Activated CD8-positive, alpha-beta memory T cell treated with anti-CD3 and anti-CD28 coated beads, Interleukin-2, amount 10 ng/mL, durations not matched to agents 7 days and 5 days (primary cell): ENCODE measurements around the gene GATAD2B. TPM values are rescaled to one million over a fixed set of nuclear protein-coding genes. Genes with fewer than 3 reads are reported as not detected.

Experiments
- ATAC-seq: fragments of 150-1000 bp; cut with Tn5 transposase; one replicate; pipeline ENCODE4 v1.10.0; 2021; ENCODE audit warnings: moderate library complexity
- CTCF ChIA-PET: fragments of 350-600 bp; sonication (Branson Sonifier 250); formaldehyde crosslinking; loops from one replicate; lab custom pipeline; 2021; ENCODE audit warnings: antibody characterized with exemption; lab: Charles Lee
- DNase-seq: peaks from one replicate; pipeline ENCODE4 v3.0.0-alpha.2; 2020
- H3K27ac Mint-ChIP-seq: one replicate; pipeline ENCODE4 v1.8.0; 2021; ENCODE audit warnings: mild to moderate bottlenecking, mixed read lengths
- H3K27me3 Mint-ChIP-seq: one replicate; pipeline ENCODE4 v1.8.0; 2021; ENCODE audit warnings: mixed read lengths
- H3K36me3 Mint-ChIP-seq: one replicate; pipeline ENCODE4 v1.8.0; 2021; ENCODE audit warnings: mild to moderate bottlenecking, mixed read lengths
- H3K4me1 Mint-ChIP-seq: one replicate; pipeline ENCODE4 v1.8.0; 2021; ENCODE audit warnings: mixed read lengths
- H3K4me3 Mint-ChIP-seq: one replicate; pipeline ENCODE4 v1.8.0; 2021; ENCODE audit warnings: mild to moderate bottlenecking, moderate library complexity, mixed read lengths
- H3K9me3 Mint-ChIP-seq: one replicate; pipeline ENCODE4 v1.8.0; 2022; ENCODE audit warnings: low read depth, mixed read lengths
- total RNA-seq, 2 experiments: library from RNA; stranded (reverse); gene quantifications; one replicate each; pipeline ENCODE4 v1.2.3, GENCODE V29; 2021

GATAD2B gene
- total RNA-seq, 2 experiments from 2014 or later, result 72.5 to 77.9 TPM

DNA sequence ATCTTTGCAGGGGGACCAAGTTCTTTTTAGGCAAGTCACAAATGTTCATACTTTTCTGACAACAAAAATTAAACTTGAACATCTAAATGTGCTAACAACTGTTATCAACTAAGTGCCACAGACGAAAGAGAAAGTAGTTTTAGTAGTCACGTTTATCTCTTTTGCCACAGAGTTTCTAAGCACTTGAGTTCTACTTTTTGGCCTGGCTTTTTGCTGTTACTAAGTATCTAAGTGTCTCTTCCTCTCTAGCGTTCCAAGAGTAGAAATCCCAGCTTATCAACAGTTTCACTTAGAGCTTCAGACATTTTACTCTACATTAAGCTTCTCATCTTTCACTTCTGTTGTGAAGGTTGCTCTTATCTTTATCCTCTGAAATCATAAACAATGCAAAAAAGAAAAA, 34.2 kb downstream of the GATAD2B start:
- Mint-ChIP-seq H3K27me3 (no peaks in the 10 kb centered on the region), H3K4me3 (peak overlapping the region; percentile 31), H3K36me3 (peaks cover 21% of the 10 kb centered on the region), H3K9me3 (no peaks in the 10 kb centered on the region), H3K4me1 (peaks cover 29% of the 10 kb centered on the region), H3K27ac (peak overlapping the region; percentile 73)
- DNase-seq, result no peak
- ATAC-seq, result peak; percentile 55
- CTCF ChIA-PET, result interaction anchor here (0.7 kb wide), 1 partner anchor 321 kb away, joined by 3 read pairs; no protein-coding TSS in a partner anchor

DNA sequence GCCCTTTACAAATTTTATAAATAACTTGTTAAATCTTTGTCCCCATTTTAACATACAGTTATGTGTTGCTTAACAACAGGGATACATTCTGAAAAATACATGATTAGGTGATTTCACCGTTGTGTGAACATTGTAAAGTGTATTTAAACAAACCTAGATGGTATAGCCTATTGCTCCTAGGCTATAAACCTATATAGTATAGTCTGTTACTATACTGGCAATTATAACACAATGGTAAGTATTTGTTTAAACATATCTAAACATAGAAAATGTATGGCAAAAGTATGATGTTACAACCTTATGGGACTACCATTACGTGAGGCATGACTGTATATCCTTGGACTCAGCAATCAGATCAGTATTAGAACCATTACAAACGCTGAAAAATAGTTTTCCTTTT, 36.6 kb downstream of the GATAD2B start:
- CTCF ChIA-PET, result interaction anchor here (0.7 kb wide), 1 partner anchor 33 kb away, joined by 5 read pairs; no protein-coding TSS in a partner anchor
- H3K27ac Mint-ChIP-seq, result no peak overlapping the region
- H3K36me3 Mint-ChIP-seq, result peaks cover 17% of the 10 kb centered on the region
- no peak overlapping the region for H3K4me3 Mint-ChIP-seq
- no peak for DNase-seq
- H3K27me3 Mint-ChIP-seq, result no peaks in the 10 kb centered on the region
- no peaks in the 10 kb centered on the region for H3K9me3 Mint-ChIP-seq
- no peak for ATAC-seq
- H3K4me1 Mint-ChIP-seq, result peaks cover 29% of the 10 kb centered on the region

DNA sequence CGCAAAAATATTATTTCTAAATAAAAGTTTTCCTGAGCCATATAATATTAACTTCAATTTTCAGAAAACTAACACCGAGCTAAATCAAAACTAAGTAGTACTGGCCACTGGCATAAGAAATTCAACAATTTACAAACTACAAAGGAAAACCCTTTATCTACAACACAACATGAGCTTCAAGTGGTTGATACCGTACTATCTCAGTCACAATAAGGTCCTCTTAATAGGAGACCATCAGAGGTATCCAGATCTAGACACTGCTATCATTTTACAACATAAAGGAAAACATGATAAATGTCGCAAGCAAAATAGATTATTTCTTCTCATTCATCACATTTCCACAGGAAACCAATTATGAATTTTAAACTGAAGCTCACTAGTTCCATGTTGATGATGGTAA, 39.5 kb downstream of the GATAD2B start:
- Mint-ChIP-seq H3K9me3 (no peaks in the 10 kb centered on the region), H3K4me3 (no peak overlapping the region), H3K4me1 (peaks cover 17% of the 10 kb centered on the region), H3K27me3 (no peaks in the 10 kb centered on the region), H3K36me3 (peaks cover 9% of the 10 kb centered on the region), H3K27ac (no peak overlapping the region)
- CTCF ChIA-PET, result interaction anchor here (0.9 to 1.6 kb wide), 5 partner anchors 10 to 86 kb away, joined by 3 to 6 read pairs (median 3); no protein-coding TSS in a partner anchor
- no peak for ATAC-seq
- DNase-seq, result no peak

DNA sequence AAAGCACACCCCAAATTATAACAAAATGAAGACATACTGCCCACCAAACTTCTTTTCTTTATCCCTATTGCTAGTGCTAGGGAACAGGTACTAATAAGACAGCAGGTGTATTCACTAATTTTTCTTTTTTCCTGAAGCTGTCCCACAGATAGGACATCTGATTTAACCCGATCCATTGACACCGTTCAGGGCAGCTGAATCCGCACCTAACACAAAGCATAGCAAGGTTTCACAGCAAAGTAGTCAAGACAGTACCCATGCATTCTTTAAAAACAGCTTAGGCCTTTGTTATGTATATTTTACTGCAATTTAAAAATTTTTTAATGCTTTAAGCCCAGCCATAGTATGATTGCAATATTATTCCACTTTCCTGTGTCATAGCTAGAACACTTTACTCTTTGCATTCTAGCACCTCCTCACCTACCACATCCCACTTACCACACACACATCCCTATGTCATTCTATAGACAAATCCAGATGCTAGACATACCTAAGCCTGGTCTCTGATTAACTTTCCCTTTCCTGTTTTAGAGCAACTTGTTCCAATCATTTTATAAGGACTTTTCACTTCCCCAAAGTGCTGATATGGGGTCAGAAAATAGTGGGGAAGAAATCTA, 40.4 kb downstream of the GATAD2B start:
- no peak overlapping the region for H3K4me3 Mint-ChIP-seq
- no peaks in the 10 kb centered on the region for H3K9me3 Mint-ChIP-seq
- ATAC-seq, result no peak
- H3K4me1 Mint-ChIP-seq, result peaks cover 11% of the 10 kb centered on the region
- no peaks in the 10 kb centered on the region for H3K27me3 Mint-ChIP-seq
- no peak overlapping the region for H3K27ac Mint-ChIP-seq
- peaks cover 7% of the 10 kb centered on the region for H3K36me3 Mint-ChIP-seq
- CTCF ChIA-PET, result interaction anchor here (1.1 to 1.6 kb wide), 4 partner anchors 11 to 85 kb away, joined by 3 to 6 read pairs (median 3); partner anchors contain the start of gene GATAD2B
- DNase-seq, result no peak

DNA sequence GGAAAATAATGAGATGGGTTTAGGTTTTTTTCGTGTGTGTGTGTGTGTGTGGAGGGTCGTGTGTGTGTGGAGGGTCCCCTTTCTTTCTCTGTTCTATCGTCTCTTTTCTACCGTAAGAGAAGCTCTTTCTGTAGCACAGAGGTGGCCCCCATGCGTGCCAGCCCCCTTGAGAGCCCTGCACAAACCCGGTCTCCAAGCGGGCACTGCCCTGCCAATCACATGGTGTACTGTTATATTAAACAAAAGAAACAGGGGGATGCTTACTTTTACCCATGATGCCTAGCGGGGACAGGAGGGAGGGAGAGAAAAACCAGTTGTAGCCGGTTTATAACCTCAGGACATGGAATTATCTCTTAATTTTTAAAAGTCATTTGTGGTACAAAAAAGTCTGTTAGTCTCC, 41.0 kb downstream of the GATAD2B start:
- no peaks in the 10 kb centered on the region for H3K27me3 Mint-ChIP-seq
- H3K9me3 Mint-ChIP-seq, result no peaks in the 10 kb centered on the region
- CTCF ChIA-PET, result interaction anchor here (1.0 to 1.7 kb wide), 3 partner anchors 8 to 61 kb away, joined by 3 to 5 read pairs (median 3); partner anchors contain the start of gene GATAD2B
- no peak overlapping the region for H3K4me3 Mint-ChIP-seq
- H3K4me1 Mint-ChIP-seq, result peaks cover 5% of the 10 kb centered on the region
- ATAC-seq (no peak), DNase-seq (no peak)
- H3K36me3 Mint-ChIP-seq, result peaks cover 5% of the 10 kb centered on the region
- no peak overlapping the region for H3K27ac Mint-ChIP-seq

DNA sequence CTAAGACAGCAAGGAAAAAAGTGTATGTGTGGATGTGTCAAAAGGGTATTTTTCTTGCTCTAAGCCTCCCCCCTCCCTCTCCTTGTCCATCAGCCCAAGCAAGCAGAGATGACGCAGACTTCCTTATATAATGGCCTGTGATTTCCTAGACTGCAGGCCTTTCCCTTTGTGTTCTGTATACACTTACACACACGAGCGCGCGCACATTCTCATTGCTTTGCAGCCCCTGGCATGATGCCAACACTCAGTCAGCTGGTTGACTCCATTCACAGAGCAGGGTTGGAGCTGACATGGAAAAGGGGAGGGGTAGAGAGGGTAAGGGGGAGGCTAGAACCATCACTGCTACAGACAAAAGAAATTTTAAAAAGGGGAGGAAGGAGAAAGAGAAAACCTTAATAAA, 41.8 kb downstream of the GATAD2B start:
- Mint-ChIP-seq H3K36me3 (peaks cover 5% of the 10 kb centered on the region), H3K4me1 (peaks cover 7% of the 10 kb centered on the region), H3K4me3 (no peak overlapping the region), H3K27ac (no peak overlapping the region), H3K27me3 (no peaks in the 10 kb centered on the region), H3K9me3 (no peaks in the 10 kb centered on the region)
- ATAC-seq, result no peak
- CTCF ChIA-PET, result interaction anchor here (0.7 to 1.7 kb wide), 4 partner anchors 9 to 83 kb away, joined by 3 to 5 read pairs (median 3); no protein-coding TSS in a partner anchor
- DNase-seq, result no peak

DNA sequence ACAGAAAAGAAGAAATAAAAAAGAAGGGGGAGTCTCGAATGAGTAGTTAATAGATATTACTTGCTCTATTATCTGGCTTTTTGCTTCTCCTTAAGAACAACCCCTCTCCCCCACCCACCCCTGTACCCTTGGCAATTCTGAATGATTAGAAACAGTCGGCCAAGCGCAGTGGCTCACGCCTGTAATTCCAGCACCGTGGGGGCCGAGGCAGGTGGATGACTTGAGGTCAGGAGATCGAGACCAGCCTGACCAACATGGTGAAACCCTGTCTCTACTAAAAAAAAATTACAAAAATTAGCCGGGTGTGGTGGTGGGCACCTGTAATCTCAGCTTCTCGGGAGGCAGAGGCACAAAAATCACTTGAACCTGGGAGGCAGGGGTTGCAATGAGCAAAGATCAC, 42.7 kb downstream of the GATAD2B start:
- Mint-ChIP-seq H3K27me3 (no peaks in the 10 kb centered on the region), H3K36me3 (peaks cover 8% of the 10 kb centered on the region), H3K27ac (no peak overlapping the region), H3K9me3 (no peaks in the 10 kb centered on the region), H3K4me3 (no peak overlapping the region), H3K4me1 (peaks cover 8% of the 10 kb centered on the region)
- CTCF ChIA-PET, result no interaction called here
- DNase-seq (no peak), ATAC-seq (no peak)

DNA sequence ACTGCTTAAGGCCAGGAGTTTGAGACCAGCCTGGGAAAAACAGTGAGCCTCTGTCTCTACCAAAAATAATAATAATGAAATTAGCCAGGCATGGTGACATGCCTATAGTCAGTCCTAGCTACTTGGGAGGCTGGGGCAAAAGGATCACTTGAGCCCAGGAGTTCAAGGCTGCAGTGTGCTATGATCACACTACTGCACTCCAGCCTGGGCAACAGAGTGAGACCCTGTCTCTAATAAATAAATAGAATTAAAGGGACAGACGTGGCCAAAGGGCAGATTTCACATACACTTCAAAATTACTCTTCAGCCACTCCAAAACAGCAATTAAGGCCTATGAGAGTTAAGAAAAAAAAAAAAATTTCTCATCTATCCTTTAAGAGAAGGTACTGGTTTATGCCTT, 45.7 kb downstream of the GATAD2B start:
- Mint-ChIP-seq H3K4me1 (peaks cover 7% of the 10 kb centered on the region), H3K4me3 (no peak overlapping the region), H3K27me3 (no peaks in the 10 kb centered on the region), H3K36me3 (peaks cover 8% of the 10 kb centered on the region), H3K9me3 (no peaks in the 10 kb centered on the region), H3K27ac (no peak overlapping the region)
- no peak for ATAC-seq
- CTCF ChIA-PET, result interaction anchor here (0.7 kb wide), 1 partner anchor 619 kb away, joined by 3 read pairs; no protein-coding TSS in a partner anchor
- no peak for DNase-seq

DNA sequence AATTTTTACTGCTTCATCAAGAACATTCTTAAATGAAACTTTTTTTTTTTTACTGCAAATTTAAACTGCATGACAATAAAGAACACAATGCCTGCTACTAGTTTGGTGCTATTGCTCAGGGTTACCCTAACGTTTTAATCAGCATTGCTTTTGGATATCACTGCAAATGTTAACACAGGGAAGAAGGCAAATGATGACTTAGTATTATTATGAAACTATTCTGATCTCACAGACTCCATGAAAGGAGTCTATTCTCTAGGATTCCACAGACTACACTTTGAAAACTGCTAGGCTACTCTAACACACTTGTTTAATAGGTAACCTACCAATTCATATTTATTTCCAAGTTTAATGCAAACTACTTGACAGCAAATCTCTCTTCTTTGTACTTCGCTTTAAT, 49.8 kb downstream of the GATAD2B start:
- Mint-ChIP-seq H3K4me3 (no peak overlapping the region), H3K27ac (no peak overlapping the region), H3K9me3 (no peaks in the 10 kb centered on the region), H3K36me3 (peaks cover 11% of the 10 kb centered on the region), H3K4me1 (peaks cover 8% of the 10 kb centered on the region), H3K27me3 (no peaks in the 10 kb centered on the region)
- DNase-seq (no peak), ATAC-seq (no peak)
- CTCF ChIA-PET, result interaction anchor here (0.5 kb wide), 1 partner anchor 124 kb away, joined by 4 read pairs; no protein-coding TSS in a partner anchor

DNA sequence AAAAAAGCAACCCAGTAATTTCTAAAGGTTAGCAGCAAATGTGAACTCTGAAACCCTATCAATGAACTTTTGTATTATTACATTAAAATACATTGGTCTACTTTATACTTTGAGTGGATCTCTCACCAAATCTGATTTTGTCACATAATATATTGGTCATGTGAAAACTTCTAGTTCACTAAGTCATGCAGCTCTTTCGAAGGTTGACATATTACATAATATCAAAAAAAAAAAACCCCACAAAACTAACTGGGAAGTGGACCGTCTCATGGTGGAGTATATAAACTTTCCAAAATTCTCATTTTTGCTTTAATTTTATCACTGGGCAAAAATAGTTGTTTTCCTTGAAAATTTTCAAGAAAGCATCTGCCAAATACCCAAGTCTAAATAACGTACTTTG, 50.4 kb downstream of the GATAD2B start:
- CTCF ChIA-PET, result interaction anchor here (0.5 kb wide), 1 partner anchor 123 kb away, joined by 4 read pairs; no protein-coding TSS in a partner anchor
- ATAC-seq (no peak), DNase-seq (no peak)
- Mint-ChIP-seq H3K27ac (no peak overlapping the region), H3K36me3 (peaks cover 11% of the 10 kb centered on the region), H3K27me3 (no peaks in the 10 kb centered on the region), H3K4me1 (peaks cover 8% of the 10 kb centered on the region), H3K4me3 (no peak overlapping the region), H3K9me3 (no peaks in the 10 kb centered on the region)

DNA sequence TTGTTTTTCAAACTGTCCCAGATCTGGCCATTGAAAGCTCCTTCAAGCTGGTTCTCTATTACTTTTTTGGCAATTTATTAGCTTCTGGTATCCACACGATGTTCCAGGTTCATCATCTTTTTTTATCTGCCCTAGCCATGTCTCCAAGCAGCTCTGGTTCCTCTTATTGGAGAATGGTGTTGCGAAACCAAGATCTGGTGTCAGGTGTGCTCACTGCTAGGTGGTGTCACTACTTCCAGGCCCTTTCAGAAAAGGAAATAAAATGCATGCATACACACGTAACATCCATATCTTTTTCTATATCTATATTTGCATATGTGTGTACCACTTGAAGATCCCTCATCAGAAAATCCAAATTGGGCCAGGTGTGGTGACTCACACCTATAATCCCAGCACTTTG, 53.3 kb downstream of the GATAD2B start:
- CTCF ChIA-PET, result no interaction called here
- Mint-ChIP-seq H3K27me3 (no peaks in the 10 kb centered on the region), H3K9me3 (no peaks in the 10 kb centered on the region), H3K27ac (no peak overlapping the region), H3K36me3 (peaks cover 7% of the 10 kb centered on the region), H3K4me3 (no peak overlapping the region), H3K4me1 (peaks cover 21% of the 10 kb centered on the region)
- ATAC-seq (no peak), DNase-seq (no peak)

DNA sequence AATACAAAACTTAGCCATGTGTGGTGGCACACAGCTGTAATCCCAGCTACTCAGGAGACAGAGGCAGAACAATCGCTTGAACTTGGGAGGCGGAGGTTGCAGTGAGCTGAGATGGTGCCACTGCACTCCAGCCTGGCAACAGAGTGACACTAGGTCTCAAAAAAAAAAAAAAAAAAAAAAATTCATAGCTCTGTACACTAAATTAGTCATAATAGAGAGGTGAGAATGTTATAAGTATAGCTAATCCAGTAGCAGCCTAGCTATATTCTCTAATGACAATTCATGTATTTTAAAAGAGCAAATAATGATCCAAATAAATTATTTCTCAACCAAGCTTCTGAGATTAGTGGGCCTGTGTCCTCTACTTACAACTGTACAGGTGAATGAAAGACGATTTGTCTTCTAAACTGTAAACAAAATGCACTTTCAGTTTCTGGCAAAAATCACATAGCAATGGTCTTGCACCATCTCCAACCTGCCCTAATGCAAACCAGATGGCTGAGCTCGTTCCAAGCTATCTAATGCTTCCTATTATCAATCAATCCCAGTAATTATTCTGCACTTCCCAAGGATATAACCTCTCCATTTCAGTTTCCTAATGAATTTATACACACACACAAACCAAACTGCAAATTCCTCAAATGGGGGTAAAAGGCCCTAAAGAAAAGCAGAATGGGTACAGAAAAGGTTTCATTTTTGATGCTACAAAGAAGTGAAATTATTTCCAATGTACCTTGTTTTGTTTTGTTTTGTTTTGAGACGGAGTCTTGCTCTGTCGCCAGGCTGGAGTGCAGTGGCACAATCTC, 56.5 kb downstream of the GATAD2B start:
- CTCF ChIA-PET, result interaction anchor here (0.9 to 1.2 kb wide), 4 partner anchors 16 to 57 kb away, joined by 3 to 6 read pairs (median 4); partner anchors contain the start of gene GATAD2B
- DNase-seq, result no peak
- Mint-ChIP-seq H3K27ac (peak overlapping the region; percentile 70), H3K27me3 (no peaks in the 10 kb centered on the region), H3K9me3 (no peaks in the 10 kb centered on the region), H3K4me1 (peaks cover 24% of the 10 kb centered on the region), H3K4me3 (no peak overlapping the region), H3K36me3 (peaks cover 7% of the 10 kb centered on the region)
- ATAC-seq, result peak; percentile 36

DNA sequence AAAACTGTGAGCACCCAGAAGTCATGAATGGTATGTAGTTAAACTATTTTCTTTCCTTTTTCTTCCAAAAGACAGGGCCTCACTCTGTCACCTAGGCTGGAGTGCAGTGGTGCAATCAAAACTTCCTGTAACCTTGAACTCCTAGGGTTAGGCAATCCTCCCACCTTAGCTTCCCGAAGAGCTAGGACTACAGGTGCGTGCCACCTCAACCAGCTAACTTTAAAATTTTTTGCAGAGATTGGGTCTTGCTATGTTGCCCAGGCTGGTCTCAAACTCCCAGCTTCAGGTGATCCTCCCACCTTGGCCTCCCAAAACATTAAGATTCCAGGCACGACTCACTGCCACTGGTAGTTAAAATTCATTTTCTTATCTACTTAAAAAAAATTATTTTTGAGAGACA, 62.5 kb downstream of the GATAD2B start:
- Mint-ChIP-seq H3K9me3 (no peaks in the 10 kb centered on the region), H3K4me3 (no peak overlapping the region), H3K4me1 (peaks cover 6% of the 10 kb centered on the region), H3K36me3 (peaks cover 15% of the 10 kb centered on the region), H3K27ac (no peak overlapping the region), H3K27me3 (no peaks in the 10 kb centered on the region)
- DNase-seq (no peak), ATAC-seq (no peak)
- CTCF ChIA-PET, result no interaction called here
